HepG2 (cell line): ENCODE results near the gene TXNRD1. TPM values are rescaled to one million over a fixed set of nuclear protein-coding genes. Genes with fewer than 3 reads are reported as not detected.

Experiments
- ATAC-seq: fragments of 200-7000 bp; cut with Tn5 transposase; 3 replicates; pipeline ENCODE4 v1.9.1; 2020; ENCODE audit warnings: mild to moderate bottlenecking, moderate library complexity
- BruUV-seq: library from RNA; stranded (reverse); fragments of 400-500 nt; replicated peaks from 2 replicates; lab custom pipeline; 2021; lab: Mats Ljungman, UMichigan
- CTCF ChIA-PET: fragments of 300-600 bp; formaldehyde crosslinking; extraction: SDS; loops from one replicate; lab custom pipeline; 2021; ENCODE audit warnings: low total read pairs, inconsistent platforms, low intra/inter-chr PET ratio; lab: Yijun Ruan, JAX
- POLR2A ChIA-PET: fragments of 350-600 bp; sonication (Branson Sonifier 250); formaldehyde crosslinking; loops from one replicate; lab custom pipeline; 2020; ENCODE audit warnings: antibody characterized with exemption, inconsistent platforms; lab: Yijun Ruan, JAX
- DNase-seq: peaks from one replicate; pipeline ENCODE4 v3.0.0-alpha.2; 2015; ENCODE audit warnings: low spot score
- FAIRE-seq: peaks from 3 replicates; lab custom pipeline; 2011; peaks lifted over from hg19 to GRCh38; lab: Jason Lieb, UNC
- H2AFZ ChIP-seq: one replicate; pipeline ENCODE4 v1.6.1; 2011; ENCODE audit warnings: low read length, inconsistent platforms
- H3K27ac ChIP-seq: fragments of 300-600 bp; 3 replicates; pipeline ENCODE4 v1.8.0; 2011; ENCODE audit warnings: mixed run types, mild to moderate bottlenecking, mixed read lengths, low read length, inconsistent platforms; ENCODE audit not compliant: insufficient read depth; ENCODE audit errors: extremely low read length
- H3K27me3 ChIP-seq, 2 experiments: fragments of 200-600 bp in 1 of 2; 2 replicates in 1 of 2; 3 replicates in 1 of 2; pipeline versions ENCODE4 v1.6.0 to v1.8.0; 2011; ENCODE audit warnings: low read length in 2 of 2, mild to moderate bottlenecking in 2 of 2, moderate library complexity in 2 of 2, inconsistent platforms in 1 of 2; ENCODE audit not compliant: insufficient read depth in 2 of 2, control insufficient read depth in 1 of 2
- H3K36me3 ChIP-seq, 2 experiments: fragments of 200-600 bp in 1 of 2; replicated peaks in 1 of 2; 2 replicates in 1 of 2; 3 replicates in 1 of 2; pipeline versions ENCODE4 v1.5.1 to v1.8.0; 2011; ENCODE audit warnings: low read length in 2 of 2, inconsistent platforms in 1 of 2; ENCODE audit not compliant: insufficient read depth in 2 of 2, control insufficient read depth in 1 of 2
- H3K4me1 ChIP-seq: 2 replicates; pipeline ENCODE4 v1.5.1; 2012; ENCODE audit warnings: low read length, inconsistent platforms; ENCODE audit not compliant: insufficient read depth
- H3K4me2 ChIP-seq: 2 replicates; pipeline ENCODE4 v1.6.0; 2011; ENCODE audit warnings: low read depth, low read length, inconsistent platforms
- H3K4me3 ChIP-seq, 3 experiments: fragments of 200-600 bp in 1 of 3; sonication (generic), shearing (Covaris generic) in 1 of 3; replicated peaks in 1 of 3; 2 replicates each; pipeline ENCODE4 v1.5.1; 2011 to 2016; ENCODE audit warnings: low read length in 3 of 3, inconsistent platforms in 2 of 3, low read depth in 2 of 3, mild to moderate bottlenecking in 2 of 3, control low read depth in 1 of 3, mixed read lengths in 1 of 3; ENCODE audit not compliant: insufficient read depth in 1 of 3
- H3K79me2 ChIP-seq: one replicate; pipeline ENCODE4 v1.6.1; 2011; ENCODE audit warnings: low read length, inconsistent platforms; ENCODE audit not compliant: insufficient read depth
- H3K9ac ChIP-seq: 2 replicates; pipeline ENCODE4 v1.6.0; 2011; ENCODE audit warnings: mild to moderate bottlenecking, low read depth, low read length, inconsistent platforms; ENCODE audit not compliant: insufficient read depth
- H3K9me3 ChIP-seq: 2 replicates; pipeline ENCODE4 v1.5.1; 2012; ENCODE audit warnings: mild to moderate bottlenecking, low read length
- H4K20me1 ChIP-seq: 2 replicates; pipeline ENCODE4 v1.6.0; 2011; ENCODE audit warnings: inconsistent platforms, mild to moderate bottlenecking, low read length, moderate library complexity; ENCODE audit not compliant: insufficient read depth
- ARID4A ChIP-seq: sonication (generic); formaldehyde crosslinking; IDR thresholded peaks from 2 replicates; pipeline ENCODE4 v1.5.0; 2020; ENCODE audit warnings: mild to moderate bottlenecking, missing genetic modification reagents, borderline replicate concordance
- JUND ChIP-seq: sonication (generic); formaldehyde crosslinking; IDR thresholded peaks from 2 replicates; pipeline ENCODE4 v1.8.0; 2022; ENCODE audit warnings: mild to moderate bottlenecking, missing genetic modification reagents
- RBM22 ChIP-seq: fragments of 200-400 bp; formaldehyde crosslinking; optimal IDR thresholded peaks from 2 replicates; pipeline ENCODE3; 2017; ENCODE audit warnings: mild to moderate bottlenecking, low read length, moderate library complexity
- ZFYVE20 ChIP-seq: sonication (generic); formaldehyde crosslinking; IDR thresholded peaks from 2 replicates; pipeline ENCODE4 v1.8.0; 2023; ENCODE audit warnings: low read depth, mild to moderate bottlenecking, moderate library complexity, missing genetic modification reagents, borderline replicate concordance
- WGBS: methylation state at CpG from one replicate; pipeline ENCODE4 v1.1.6; 2017; ENCODE audit warnings: low lambda C conversion rate; 5-methylcytosine and 5-hydroxymethylcytosine counted together
- in situ Hi-C: cut with HindIII; loops from 2 replicates; pipeline ENCODE4 v1.10.0; 2017; ENCODE audit warnings: low pct_unique_long_range_greater_than_20kb; ENCODE audit not compliant: extremely low pct_ligation_motif_present
- intact Hi-C: fragments of 100-400 bp; cut with micrococcal nuclease; formaldehyde crosslinking; loops from one replicate; pipeline ENCODE4 v1.10.0; 2022; ENCODE audit not compliant: unreplicated experiment
- polyA plus RNA-seq, 8 experiments: library from polyadenylated mRNA; depleted of rRNA in 3 of 8; stranded (reverse) in 7 of 8; unstranded in 1 of 8; fragments of >200 nt; fragmentation: Illumina TruSeq in 4 of 8; extraction: Trizol in 4 of 8; gene quantifications; 2 replicates each; pipeline versions ENCODE4 v1.2.1 to v1.2.3, GENCODE V29; 2011 to 2016; ENCODE audit warnings: low read depth in 4 of 8, missing spikeins in 1 of 8, mixed read lengths in 1 of 8; ENCODE audit not compliant: insufficient read depth in 1 of 8
- total RNA-seq, 5 experiments: library from RNA; depleted of rRNA; stranded (reverse); fragments of >200 nt; fragmentation: Illumina TruSeq; extraction: Trizol; gene quantifications; 2 replicates each; pipeline ENCODE4 v1.2.3, GENCODE V29; 2016; ENCODE audit warnings: low read depth in 1 of 5

TXNRD1 gene
- total and polyA plus RNA-seq, 2 of the 13 experiments (the other 11 are each of a cell fraction or from before 2014, with no cell fraction given) = 54.0 to 190 TPM

GRCh38 chr12:104310751-104311633 lies 95.4 kb downstream of the TXNRD1 start:
- no peak for ATAC-seq
- no peak for DNase-seq
- Histone ChIP-seq H3K9ac (no peak overlapping the region), H2AFZ (no peak overlapping the region), H3K36me3 (peaks cover 17 to 61% of the 10 kb centered on the region in 2 experiments), H3K4me2 (no peak overlapping the region), H3K79me2 (peaks cover 53% of the 10 kb centered on the region), H3K9me3 (no peaks in the 10 kb centered on the region), H4K20me1 (peaks cover 35% of the 10 kb centered on the region), H3K4me1 (no peaks in the 10 kb centered on the region), H3K27me3 (no peaks in the 10 kb centered on the region), H3K4me3 (no peak overlapping the region), H3K27ac (no peak overlapping the region)
- TF ChIP-seq ARID4A (CRISPR knock-in tag) (no peak), ZFYVE20 (CRISPR knock-in tag) (no peak), JUND (no peak), RBM22 (peak; percentile 43)
- in situ Hi-C loops = no loop called here
- 89% methylated on average over 5 of the region's 5 CpGs for WGBS
- FAIRE-seq = no peak
- POLR2A ChIA-PET = no interaction called here
- BruUV-seq = no TSS peak
- intact Hi-C loops = no loop called here
- CTCF ChIA-PET = no interaction called here
